IMR-90 (cell line): Measurements from ENCODE around the gene NAV2. TPM values are rescaled to one million over a fixed set of nuclear protein-coding genes. Genes with fewer than 3 reads are reported as not detected.

Experiments used
- ATAC-seq: fragments of 200-7000 bp; cut with Tn5 transposase; 2 replicates; pipeline ENCODE4 v1.9.1; 2020; ENCODE audit warnings: low read depth, mild to moderate bottlenecking, moderate library complexity
- BruUV-seq: library from RNA; stranded (reverse); fragments of 400-500 nt; replicated peaks from 2 replicates; lab custom pipeline; 2021; lab: Mats Ljungman, UMichigan
- CTCF ChIA-PET: fragments of 300-600 bp; formaldehyde crosslinking; extraction: SDS; loops from one replicate; lab custom pipeline; 2021; ENCODE audit warnings: antibody characterized with exemption; lab: Yijun Ruan, JAX
- POLR2A ChIA-PET: fragments of 300-600 bp; sonication (Branson Sonifier 250); formaldehyde crosslinking; loops from one replicate; lab custom pipeline; 2022; ENCODE audit warnings: antibody characterized with exemption; ENCODE audit not compliant: unreplicated experiment; lab: Charles Lee
- DNase-seq: peaks from one replicate; pipeline ENCODE4 v3.0.0; 2013
- H2AFZ ChIP-seq: replicated peaks from 2 replicates; pipeline ENCODE3; 2013; ENCODE audit warnings: low read length, mild to moderate bottlenecking; ENCODE audit not compliant: poor library complexity
- H2AK5ac ChIP-seq: 2 replicates; pipeline ENCODE4 v1.6.1; 2013; ENCODE audit warnings: low read depth, low read length, inconsistent platforms
- H2AK9ac ChIP-seq: replicated peaks from 2 replicates; pipeline ENCODE3; 2013; ENCODE audit warnings: mild to moderate bottlenecking, low read depth, low read length, moderate library complexity; ENCODE audit not compliant: poor library complexity
- H2BK120ac ChIP-seq: 2 replicates; pipeline ENCODE4 v1.6.1; 2013; ENCODE audit warnings: low read depth, low read length, inconsistent platforms
- H2BK15ac ChIP-seq: 3 replicates; pipeline ENCODE4 v1.6.1; 2013; ENCODE audit warnings: low read depth, low read length, inconsistent platforms
- H2BK20ac ChIP-seq: 2 replicates; pipeline ENCODE4 v1.6.1; 2013; ENCODE audit warnings: low read depth, mild to moderate bottlenecking, inconsistent platforms, low read length, moderate library complexity
- H2BK5ac ChIP-seq: 2 replicates; pipeline ENCODE4 v1.6.1; 2013; ENCODE audit warnings: mild to moderate bottlenecking, low read depth, low read length, inconsistent platforms; ENCODE audit not compliant: poor library complexity, severe bottlenecking
- H3K14ac ChIP-seq: replicated peaks from 2 replicates; pipeline ENCODE4 v1.6.1; 2013; ENCODE audit warnings: low read depth, low read length, inconsistent platforms
- H3K18ac ChIP-seq: 2 replicates; pipeline ENCODE4 v1.6.1; 2013; ENCODE audit warnings: low read depth, low read length, control low read depth
- H3K23ac ChIP-seq: 2 replicates; pipeline ENCODE4 v1.6.1; 2013; ENCODE audit warnings: low read depth, low read length, inconsistent platforms
- H3K27ac ChIP-seq: 2 replicates; pipeline ENCODE4 v1.5.1; 2013; ENCODE audit warnings: mild to moderate bottlenecking, control low read depth, low read length; ENCODE audit not compliant: insufficient read depth
- H3K27me3 ChIP-seq: 2 replicates; pipeline ENCODE4 v1.6.1; 2013; ENCODE audit warnings: low read length; ENCODE audit not compliant: control insufficient read depth, insufficient read depth
- H3K36me3 ChIP-seq: 2 replicates; pipeline ENCODE4 v1.6.1; 2013; ENCODE audit warnings: low read length, mixed read lengths; ENCODE audit not compliant: control insufficient read depth, insufficient read depth
- H3K4ac ChIP-seq: 2 replicates; pipeline ENCODE4 v1.6.1; 2013; ENCODE audit warnings: low read depth, low read length, inconsistent platforms
- H3K4me1 ChIP-seq: 2 replicates; pipeline ENCODE4 v1.6.1; 2013; ENCODE audit warnings: low read length, mixed read lengths; ENCODE audit not compliant: control insufficient read depth, insufficient read depth
- H3K4me2 ChIP-seq: 2 replicates; pipeline ENCODE4 v1.6.1; 2013; ENCODE audit warnings: low read depth, mild to moderate bottlenecking, control low read depth, low read length, moderate library complexity
- H3K4me3 ChIP-seq: 2 replicates; pipeline ENCODE4 v1.5.1; 2013; ENCODE audit warnings: low read depth, mild to moderate bottlenecking, control low read depth, low read length, moderate library complexity; ENCODE audit not compliant: insufficient read depth
- H3K56ac ChIP-seq: 2 replicates; pipeline ENCODE4 v1.6.1; 2013; ENCODE audit warnings: low read length, inconsistent platforms; ENCODE audit not compliant: insufficient read depth; ENCODE audit errors: extremely low read depth
- H3K79me1 ChIP-seq, 2 experiments: 2 replicates each; pipeline ENCODE4 v1.6.1; 2013; ENCODE audit warnings: low read length in 2 of 2, inconsistent platforms in 1 of 2, low read depth in 1 of 2
- H3K9ac ChIP-seq: 2 replicates; pipeline ENCODE4 v1.6.1; 2013; ENCODE audit warnings: low read depth, low read length, control low read depth
- H3K9me1 ChIP-seq: 2 replicates; pipeline ENCODE4 v1.6.1; 2013; ENCODE audit warnings: low read length, inconsistent platforms; ENCODE audit not compliant: insufficient read depth
- H3K9me3 ChIP-seq: 2 replicates; pipeline ENCODE4 v1.6.1; 2013; ENCODE audit warnings: low read length; ENCODE audit not compliant: control insufficient read depth, insufficient read depth
- H4K20me1 ChIP-seq: 2 replicates; pipeline ENCODE4 v1.6.1; 2013; ENCODE audit warnings: low read length, inconsistent platforms; ENCODE audit not compliant: insufficient read depth
- H4K5ac ChIP-seq: 2 replicates; pipeline ENCODE4 v1.6.1; 2013; ENCODE audit warnings: mild to moderate bottlenecking, low read depth, low read length, control low read depth
- H4K8ac ChIP-seq, 2 experiments: 2 replicates each; pipeline ENCODE4 v1.6.1; 2013; ENCODE audit warnings: low read depth in 2 of 2, low read length in 2 of 2, control low read depth in 1 of 2, inconsistent platforms in 1 of 2
- H4K91ac ChIP-seq: 2 replicates; pipeline ENCODE4 v1.6.1; 2013; ENCODE audit warnings: low read depth, low read length, inconsistent platforms; ENCODE audit not compliant: insufficient read depth
- CTCF ChIP-seq: conservative IDR thresholded peaks from 2 replicates; pipeline ENCODE4 v1.5.1; 2012; ENCODE audit warnings: mild to moderate bottlenecking, low read depth, low read length, improper control_type of control experiment
- MAZ ChIP-seq: IDR thresholded peaks from 2 replicates; pipeline ENCODE4 v1.6.1; 2012; ENCODE audit warnings: low read depth, mild to moderate bottlenecking, low read length, improper control_type of control experiment, moderate library complexity, borderline replicate concordance
- MXI1 ChIP-seq: IDR thresholded peaks from 2 replicates; pipeline ENCODE4 v1.6.1; 2012; ENCODE audit warnings: low read depth, mild to moderate bottlenecking, low read length, moderate library complexity, borderline replicate concordance
- NFE2L2 ChIP-seq: fragments of 150-350 bp; IDR thresholded peaks from 2 replicates; pipeline ENCODE4 v1.6.1; 2016; ENCODE audit warnings: low read depth, mild to moderate bottlenecking, low read length
- POLR2A ChIP-seq: IDR thresholded peaks from 2 replicates; pipeline ENCODE4 v1.6.1; 2012; ENCODE audit warnings: mild to moderate bottlenecking, low read depth, low read length
- RAD21 ChIP-seq: IDR thresholded peaks from 2 replicates; pipeline ENCODE4 v1.6.1; 2012; ENCODE audit warnings: low read length, improper control_type of control experiment
- WGBS, 2 experiments: methylation state at CpG; one replicate each; pipeline versions ENCODE4 v1.1.5 to v1.1.7; 2013; ENCODE audit warnings: missing lambda C conversion rate in 2 of 2; ENCODE audit not compliant: insufficient read length in 1 of 2; ENCODE audit errors: extremely low coverage in 2 of 2; 5-methylcytosine and 5-hydroxymethylcytosine counted together
- dilution Hi-C: fragments of 300-500 bp; cut with HindIII; formaldehyde crosslinking; loops from one replicate; pipeline ENCODE4 v1.14.3; 2018; ENCODE audit warnings: low sequenced_read_pairs; ENCODE audit not compliant: unreplicated experiment
- in situ Hi-C: fragments of 300-500 bp; cut with MboI; formaldehyde crosslinking; loops from 3 replicates; pipeline ENCODE4 v1.14.3; 2019; ENCODE audit warnings: low sequenced_read_pairs, inconsistent platforms, mixed read lengths
- intact Hi-C: fragments of 100-400 bp; cut with micrococcal nuclease; formaldehyde crosslinking; loops from 2 replicates; pipeline ENCODE4 v1.10.0; 2022
- polyA plus RNA-seq, 3 experiments: library from polyadenylated mRNA; depleted of rRNA; stranded (reverse); fragments of >200 nt; gene quantifications; 2 replicates each; pipeline ENCODE4 v1.2.3, GENCODE V29; 2012; ENCODE audit warnings: low replicate concordance in 1 of 3
- total RNA-seq: library from RNA; depleted of rRNA; stranded (reverse); fragments of >200 nt; gene quantifications from 2 replicates; pipeline ENCODE4 v1.2.3, GENCODE V29; 2012

NAV2 gene
- total and polyA plus RNA-seq, 2 of the 4 experiments (the other 2 are of a cell fraction) = 4.5 to 12.6 TPM

- H3K18ac ChIP-seq = no peak overlapping the region
- no peaks in the 10 kb centered on the region for H3K9me3 ChIP-seq
- no peak overlapping the region for H3K9ac ChIP-seq
- H3K79me1 ChIP-seq = no peaks in the 10 kb centered on the region
- no peak for ATAC-seq
- no peak overlapping the region for H3K4me2 ChIP-seq
- intact Hi-C loops (no loop called here), in situ Hi-C loops (no loop called here), dilution Hi-C loops (no loop called here)
- ChIA-PET CTCF (no interaction called here), POLR2A (interaction anchor here (0.7 kb wide), 1 partner anchor 143 kb away, joined by 10 read pairs; no protein-coding TSS in a partner anchor)
- H3K56ac ChIP-seq = no peak overlapping the region
- no peaks in the 10 kb centered on the region for H3K9me1 ChIP-seq
- TF ChIP-seq CTCF (no peak), MAZ (no peak), MXI1 (no peak), POLR2A (no peak), NFE2L2 (no peak), RAD21 (no peak)
- H3K27ac ChIP-seq = no peak overlapping the region
- H3K27me3 ChIP-seq = no peaks in the 10 kb centered on the region
- peaks cover 8% of the 10 kb centered on the region for H3K4me1 ChIP-seq
- H3K36me3 ChIP-seq = no peaks in the 10 kb centered on the region
- no peak overlapping the region for H2BK15ac ChIP-seq
- BruUV-seq = no TSS peak
- H2BK120ac ChIP-seq = no peak overlapping the region
- DNase-seq = no peak
- no peak overlapping the region for H2BK5ac ChIP-seq
- H3K23ac ChIP-seq = no peak overlapping the region
- H2BK20ac ChIP-seq = no peak overlapping the region
- H3K14ac ChIP-seq = no peak overlapping the region
- no peak overlapping the region for H3K4ac ChIP-seq
- no peak overlapping the region for H2AFZ ChIP-seq
- no peak overlapping the region for H4K5ac ChIP-seq
- H3K4me3 ChIP-seq = no peak overlapping the region
- no peak overlapping the region for H4K91ac ChIP-seq
- WGBS, 2 experiments = no CpG with 5 or more reads among the region's 1 CpG
- H2AK9ac ChIP-seq = no peak overlapping the region
- H4K8ac ChIP-seq = no peak overlapping the region
- H4K20me1 ChIP-seq = no peaks in the 10 kb centered on the region
- no peak overlapping the region for H2AK5ac ChIP-seq
These were observed 8.4 kb upstream of the NAV2 start for GRCh38 chr11:19704213-19704612.
